Activated naive CD8-positive, alpha-beta T cell treated with anti-CD3 and anti-CD28 coated beads, Interleukin-2, amount 50 U/mL, for 24 hours (primary cell): ENCODE data around the gene TTC7B.

ENCODE experiments used
- ATAC-seq: fragments of 150-1000 bp; cut with Tn5 transposase; one replicate; pipeline ENCODE4 v1.10.0; 2021
- DNase-seq: peaks from one replicate; pipeline ENCODE4 v3.0.0; 2021
- H3K27ac Mint-ChIP-seq: one replicate; pipeline ENCODE4 v1.8.0; 2021; ENCODE audit warnings: mild to moderate bottlenecking, mixed read lengths
- H3K27me3 Mint-ChIP-seq: one replicate; pipeline ENCODE4 v1.8.0; 2021; ENCODE audit warnings: mixed read lengths
- H3K36me3 Mint-ChIP-seq: one replicate; pipeline ENCODE4 v1.8.0; 2021; ENCODE audit warnings: low read depth, mixed read lengths
- H3K4me1 Mint-ChIP-seq: one replicate; pipeline ENCODE4 v1.8.0; 2021; ENCODE audit warnings: mixed read lengths
- H3K4me3 Mint-ChIP-seq: one replicate; pipeline ENCODE4 v1.8.0; 2021; ENCODE audit warnings: mild to moderate bottlenecking, moderate library complexity, mixed read lengths
- H3K9me3 Mint-ChIP-seq: one replicate; pipeline ENCODE4 v1.8.0; 2021; ENCODE audit warnings: mixed read lengths

The TTC7B gene

DNA sequence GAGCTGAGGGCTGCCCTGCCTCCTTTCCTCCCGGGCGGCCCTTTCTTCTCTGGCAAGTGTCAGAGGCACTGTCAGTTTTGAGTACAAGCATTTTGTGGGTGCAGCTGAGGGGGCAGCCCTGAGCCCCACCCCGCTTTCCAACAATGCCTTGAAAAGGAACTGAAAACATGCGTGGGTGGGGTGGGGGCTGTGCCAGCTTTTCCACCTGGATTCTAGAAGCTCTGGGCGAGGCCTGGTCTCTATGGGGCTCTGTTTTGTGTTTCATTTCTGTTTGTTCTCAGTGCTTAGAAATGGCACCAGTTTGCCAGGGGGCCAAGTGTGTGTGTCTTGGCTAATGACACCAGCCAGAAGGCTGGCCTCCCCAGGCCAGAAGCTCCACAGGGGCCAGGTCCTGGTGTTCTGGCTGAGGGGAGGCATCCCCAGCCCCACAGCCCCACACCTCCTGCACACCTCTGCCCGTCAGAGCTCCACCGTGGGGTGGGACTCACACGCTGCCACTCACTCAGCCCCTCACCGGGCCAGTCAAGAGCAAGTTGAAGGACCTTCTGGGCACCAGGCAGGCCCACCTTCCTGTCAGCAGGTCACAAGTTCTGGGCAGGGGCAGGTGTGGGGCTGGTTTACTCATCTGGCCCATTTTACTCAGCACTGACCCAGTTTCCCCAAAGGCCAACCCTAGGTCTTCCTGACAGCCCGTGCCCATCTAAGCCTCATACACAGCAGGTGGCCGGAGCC, 264.3 kb downstream of the TTC7B start:
- ATAC-seq (no peak), DNase-seq (no peak)
- Mint-ChIP-seq H3K27ac (no peak overlapping the region), H3K9me3 (no peaks in the 10 kb centered on the region), H3K4me3 (no peak overlapping the region), H3K36me3 (no peaks in the 10 kb centered on the region), H3K4me1 (no peaks in the 10 kb centered on the region), H3K27me3 (no peaks in the 10 kb centered on the region)

DNA sequence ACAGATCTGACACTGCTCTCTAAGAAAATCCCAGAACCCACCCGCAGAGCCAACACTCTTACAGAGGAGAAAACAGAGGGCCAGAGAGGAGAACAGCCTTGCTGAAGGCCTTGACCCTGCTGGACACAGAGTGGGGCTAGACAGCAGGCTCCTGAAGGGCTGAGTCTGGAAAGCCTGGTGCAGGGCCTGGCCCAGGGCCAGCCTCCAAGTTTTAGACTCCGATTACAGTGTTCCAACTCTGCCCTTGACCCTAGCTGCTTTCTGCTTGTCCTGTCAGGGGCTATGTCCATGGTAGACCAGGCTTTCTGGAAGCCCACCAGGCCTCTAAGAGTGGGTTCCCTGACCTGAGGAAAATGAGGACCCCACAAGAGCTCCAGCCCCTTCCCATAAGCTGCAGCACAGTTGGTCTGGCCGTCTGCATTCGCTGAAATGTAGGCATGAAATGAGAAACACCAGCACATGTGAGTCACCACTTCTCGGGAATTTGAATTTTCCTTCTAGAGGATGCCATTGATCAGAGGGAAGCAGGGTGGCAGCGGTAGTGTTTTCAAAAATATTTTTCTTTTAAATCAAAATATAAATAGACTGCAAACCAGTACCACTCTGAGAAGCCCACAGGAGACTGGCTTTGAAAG, 265.0 kb downstream of the TTC7B start:
- Mint-ChIP-seq H3K27ac (no peak overlapping the region), H3K4me1 (no peaks in the 10 kb centered on the region), H3K36me3 (no peaks in the 10 kb centered on the region), H3K4me3 (no peak overlapping the region), H3K9me3 (no peaks in the 10 kb centered on the region), H3K27me3 (no peaks in the 10 kb centered on the region)
- DNase-seq (no peak), ATAC-seq (no peak)

DNA sequence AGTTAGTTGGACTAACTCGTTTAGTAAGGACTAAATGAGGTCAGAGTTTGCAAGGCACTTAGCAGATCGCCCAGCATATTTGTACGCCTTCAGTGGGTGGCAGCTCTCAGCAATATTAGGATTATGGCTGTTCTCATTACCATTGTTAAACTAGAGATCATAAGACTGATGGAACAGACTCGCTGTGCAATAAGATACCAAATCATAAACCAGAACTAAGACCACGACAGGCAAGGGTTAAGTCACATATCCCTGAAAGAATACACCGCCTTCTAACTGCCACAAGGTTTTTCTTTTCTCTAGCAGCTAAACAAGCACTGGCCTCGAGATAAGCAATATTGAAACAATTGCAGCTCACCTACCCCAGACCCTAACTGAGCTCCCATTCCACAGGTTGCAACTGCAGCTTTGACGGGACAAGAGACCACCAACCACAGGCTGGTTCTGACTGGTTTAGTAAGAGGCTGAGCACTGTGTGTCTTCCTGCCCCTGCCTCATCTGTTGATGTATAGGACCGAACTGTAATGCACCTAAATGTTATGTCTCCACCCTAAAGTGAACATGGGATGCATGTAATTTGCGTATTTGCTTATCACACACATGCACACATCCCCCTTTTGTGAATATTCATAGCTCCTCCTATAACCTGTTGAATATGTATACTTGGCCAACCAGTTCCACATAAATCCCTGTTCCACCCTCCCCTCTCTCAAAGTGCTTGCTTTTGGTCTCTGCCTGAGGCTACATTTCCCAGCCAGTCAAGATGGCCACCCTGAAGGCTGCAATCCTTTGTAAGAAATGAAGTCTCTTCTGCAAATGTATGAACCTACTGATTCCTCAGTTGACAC, 266.2 kb downstream of the TTC7B start:
- ATAC-seq, result no peak

DNA sequence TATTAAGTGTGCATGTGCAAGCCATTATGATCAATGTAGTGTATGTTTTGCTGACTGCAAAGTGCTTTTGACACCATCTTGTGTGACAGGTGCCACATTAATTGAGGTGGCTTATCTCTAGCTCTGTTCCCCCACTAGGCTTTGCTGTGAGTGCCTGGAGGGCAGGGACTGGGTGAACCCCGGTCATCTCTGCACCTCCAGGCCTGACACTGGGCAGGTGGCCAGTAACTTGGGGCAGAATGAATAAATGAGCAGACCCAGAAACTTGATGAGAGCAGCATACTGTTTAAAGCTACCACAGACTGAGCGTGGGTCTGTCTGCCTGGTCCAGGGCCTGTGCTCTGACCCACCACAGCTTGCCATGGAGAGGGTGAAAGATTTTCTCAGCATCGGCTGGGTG, 267.8 kb downstream of the TTC7B start:
- no peaks in the 10 kb centered on the region for H3K36me3 Mint-ChIP-seq
- H3K27ac Mint-ChIP-seq, result no peak overlapping the region
- H3K4me3 Mint-ChIP-seq, result no peak overlapping the region
- H3K9me3 Mint-ChIP-seq, result no peaks in the 10 kb centered on the region
- H3K4me1 Mint-ChIP-seq, result no peaks in the 10 kb centered on the region
- no peaks in the 10 kb centered on the region for H3K27me3 Mint-ChIP-seq
- ATAC-seq (no peak), DNase-seq (no peak)

More for the DNA sequence above, 266.2 kb downstream of the TTC7B start:
- H3K4me1 Mint-ChIP-seq, result no peaks in the 10 kb centered on the region
- H3K4me3 Mint-ChIP-seq, result no peak overlapping the region
- no peaks in the 10 kb centered on the region for H3K27me3 Mint-ChIP-seq
- H3K9me3 Mint-ChIP-seq, result no peaks in the 10 kb centered on the region
- H3K36me3 Mint-ChIP-seq, result no peaks in the 10 kb centered on the region
- no peak overlapping the region for H3K27ac Mint-ChIP-seq
- no peak for DNase-seq

DNA sequence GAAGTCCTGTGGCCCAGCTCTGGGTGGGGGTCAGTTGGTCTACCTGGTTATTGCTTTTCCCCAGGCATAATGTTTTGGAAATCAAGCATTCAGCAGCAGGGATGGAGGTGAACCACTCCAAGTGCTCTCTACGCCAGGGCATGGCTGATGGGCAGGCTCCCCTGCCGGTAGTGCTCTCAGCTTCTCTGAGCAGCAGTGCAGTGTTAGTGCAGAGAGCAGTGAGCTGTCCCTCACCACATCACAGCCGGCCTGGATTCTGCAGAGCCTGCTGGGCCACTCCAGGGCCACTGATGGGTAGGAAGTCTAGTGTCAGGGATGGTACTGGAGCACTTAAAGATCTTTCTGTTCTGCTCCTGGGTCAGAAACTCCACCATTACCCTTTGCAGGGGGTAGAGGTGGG, 268.3 kb downstream of the TTC7B start:
- no peaks in the 10 kb centered on the region for H3K27me3 Mint-ChIP-seq
- no peak overlapping the region for H3K27ac Mint-ChIP-seq
- H3K4me1 Mint-ChIP-seq, result no peaks in the 10 kb centered on the region
- H3K4me3 Mint-ChIP-seq, result no peak overlapping the region
- ATAC-seq (no peak), DNase-seq (no peak)
- H3K36me3 Mint-ChIP-seq, result no peaks in the 10 kb centered on the region
- no peaks in the 10 kb centered on the region for H3K9me3 Mint-ChIP-seq

DNA sequence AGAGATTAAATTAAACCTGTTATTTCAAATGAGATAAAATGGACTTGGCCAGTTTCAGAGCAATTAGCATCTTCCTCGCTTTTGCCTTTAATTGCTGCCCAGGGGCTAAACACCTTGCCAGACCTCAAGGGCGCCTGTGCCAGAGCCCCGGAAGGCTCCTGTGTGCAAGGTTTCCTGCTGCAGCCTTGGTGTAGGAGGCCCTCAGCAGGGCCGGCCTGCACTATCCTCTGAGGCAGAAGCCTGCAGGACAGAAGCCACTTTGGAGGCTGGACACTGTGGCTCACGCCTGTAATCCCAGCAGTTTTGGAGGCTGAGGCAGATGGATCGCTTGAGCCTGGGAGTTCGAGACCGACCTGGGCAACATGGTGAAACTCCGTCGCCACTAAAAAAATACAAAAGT, 269.0 kb downstream of the TTC7B start:
- no peak overlapping the region for H3K27ac Mint-ChIP-seq
- DNase-seq (no peak), ATAC-seq (no peak)
- no peaks in the 10 kb centered on the region for H3K36me3 Mint-ChIP-seq
- H3K27me3 Mint-ChIP-seq, result no peaks in the 10 kb centered on the region
- no peaks in the 10 kb centered on the region for H3K4me1 Mint-ChIP-seq
- H3K9me3 Mint-ChIP-seq, result no peaks in the 10 kb centered on the region
- no peak overlapping the region for H3K4me3 Mint-ChIP-seq

DNA sequence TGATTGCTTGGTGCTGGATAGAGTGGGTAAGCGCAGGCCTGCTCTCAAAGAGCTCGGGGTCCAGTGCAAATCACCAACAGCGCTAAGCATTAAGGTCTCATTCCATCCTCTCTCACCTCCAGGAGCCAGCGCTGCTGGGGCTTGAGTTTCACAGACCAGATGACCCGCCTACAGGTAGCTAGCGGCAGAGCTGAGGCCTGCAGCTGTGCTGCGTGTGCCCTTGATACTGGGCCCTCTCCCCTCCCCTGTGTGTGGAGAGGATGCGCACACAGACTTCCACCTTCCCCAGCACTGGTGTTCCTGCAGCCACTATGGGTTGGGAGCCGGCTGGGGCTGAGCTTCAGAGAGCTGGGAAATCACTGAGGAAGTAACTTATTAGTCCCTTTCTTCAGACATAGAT, 269.5 kb downstream of the TTC7B start:
- Mint-ChIP-seq H3K4me3 (no peak overlapping the region), H3K27me3 (no peaks in the 10 kb centered on the region), H3K9me3 (no peaks in the 10 kb centered on the region), H3K36me3 (no peaks in the 10 kb centered on the region), H3K27ac (no peak overlapping the region), H3K4me1 (no peaks in the 10 kb centered on the region)
- DNase-seq (no peak), ATAC-seq (no peak)

DNA sequence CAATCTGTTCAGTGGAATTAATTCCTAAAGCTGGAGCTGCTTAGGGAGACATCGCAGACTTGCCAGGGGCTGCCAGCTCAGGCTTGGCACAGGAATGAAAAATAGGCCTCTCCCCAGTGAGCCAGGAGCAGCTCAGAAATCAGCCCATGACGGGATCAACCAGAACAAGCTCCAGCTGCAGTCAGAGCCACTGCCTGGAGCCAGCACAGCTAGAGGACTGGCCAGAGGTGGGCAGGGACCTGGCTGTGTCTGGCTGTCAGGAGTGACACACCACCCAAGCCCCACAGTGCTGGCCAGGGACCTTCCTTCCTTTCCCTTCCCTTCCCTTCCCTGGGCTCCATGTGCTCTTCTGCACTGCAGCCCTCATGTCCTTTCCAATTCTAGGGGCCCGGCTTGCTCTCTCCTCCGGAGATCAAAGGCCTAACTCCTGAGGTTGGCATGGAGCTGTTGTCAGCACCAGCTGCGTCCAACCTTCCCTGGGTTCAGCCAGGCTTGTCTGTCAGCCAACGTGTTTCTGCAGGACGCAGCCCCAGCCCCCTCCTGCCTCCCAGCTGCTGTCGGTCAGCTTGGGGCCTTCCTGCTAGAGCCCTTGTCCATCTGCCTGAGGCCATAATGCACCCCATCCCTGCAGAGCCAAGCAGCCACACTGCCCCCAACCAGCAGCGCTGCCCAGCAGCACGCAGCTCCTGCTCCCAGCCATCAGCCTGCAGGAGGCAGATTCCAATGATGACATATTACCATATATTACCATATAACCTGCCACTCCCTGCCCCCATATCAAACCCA, 270.1 kb downstream of the TTC7B start:
- Mint-ChIP-seq H3K9me3 (no peaks in the 10 kb centered on the region), H3K4me1 (no peaks in the 10 kb centered on the region), H3K27ac (no peak overlapping the region), H3K27me3 (no peaks in the 10 kb centered on the region), H3K4me3 (no peak overlapping the region), H3K36me3 (no peaks in the 10 kb centered on the region)
- no peak for DNase-seq
- ATAC-seq, result no peak

DNA sequence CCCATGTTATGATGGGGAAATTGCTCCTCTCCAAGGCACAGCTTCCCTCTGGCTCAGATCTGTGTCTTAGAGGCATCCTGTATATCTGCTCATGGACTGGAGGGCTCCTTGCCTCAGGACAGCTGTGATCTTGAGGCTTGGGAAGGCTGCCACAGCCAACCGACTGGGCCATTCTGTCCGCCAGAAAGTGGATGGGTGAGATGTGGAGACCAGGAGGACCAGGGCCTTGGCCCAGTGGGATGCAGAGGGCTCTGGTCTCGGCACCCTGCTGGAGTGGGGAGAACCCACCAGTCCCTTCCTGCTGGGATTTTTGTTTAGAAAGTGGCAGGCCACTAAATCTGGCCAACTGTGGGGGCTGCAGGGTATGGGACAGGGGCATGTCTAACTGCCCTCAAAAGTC, 270.8 kb downstream of the TTC7B start:
- Mint-ChIP-seq H3K27ac (no peak overlapping the region), H3K4me1 (no peaks in the 10 kb centered on the region), H3K36me3 (no peaks in the 10 kb centered on the region), H3K9me3 (no peaks in the 10 kb centered on the region), H3K27me3 (no peaks in the 10 kb centered on the region), H3K4me3 (no peak overlapping the region)
- ATAC-seq (no peak), DNase-seq (no peak)

DNA sequence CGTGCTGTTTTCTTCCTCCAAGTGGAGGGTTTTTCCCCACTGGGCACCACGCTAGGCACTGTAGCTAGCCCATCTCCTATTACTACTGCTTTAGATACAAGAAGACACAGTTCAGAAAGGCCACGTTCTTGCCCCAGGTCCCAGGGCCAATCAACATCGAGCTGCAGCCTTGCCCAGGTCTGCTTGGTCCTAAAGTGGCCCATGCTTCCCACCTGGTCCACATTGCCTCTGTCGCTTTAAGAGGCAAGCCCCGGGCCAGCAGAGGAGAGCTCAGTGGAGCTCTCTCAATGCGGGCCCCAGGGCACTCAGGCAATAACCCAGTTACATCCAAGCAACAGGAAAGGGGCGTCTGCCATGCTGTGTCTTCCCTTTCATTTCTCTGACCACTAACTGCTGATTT, 271.3 kb downstream of the TTC7B start:
- no peak for ATAC-seq
- Mint-ChIP-seq H3K27me3 (no peaks in the 10 kb centered on the region), H3K27ac (no peak overlapping the region), H3K4me1 (no peaks in the 10 kb centered on the region), H3K4me3 (no peak overlapping the region), H3K36me3 (no peaks in the 10 kb centered on the region), H3K9me3 (no peaks in the 10 kb centered on the region)
- DNase-seq, result no peak

DNA sequence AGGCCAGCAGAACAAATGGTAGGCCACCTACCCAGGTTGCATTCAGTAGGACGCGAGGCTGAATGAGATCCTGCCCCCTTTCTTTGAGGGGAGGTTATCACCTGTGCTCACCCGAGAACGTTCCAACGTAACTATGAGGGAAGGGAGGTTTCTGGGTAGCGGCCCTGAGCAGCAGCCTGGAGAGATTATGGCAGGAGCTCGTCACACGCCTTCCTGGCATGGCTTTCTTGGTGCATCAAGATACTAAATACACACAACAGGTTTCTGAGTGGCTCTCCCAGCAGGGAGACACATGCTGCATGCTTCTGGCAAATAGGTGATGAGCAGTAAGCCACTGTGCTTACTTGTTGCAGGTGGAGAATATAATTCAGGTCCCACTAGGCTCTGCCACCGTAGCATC, 271.7 kb downstream of the TTC7B start:
- no peak for ATAC-seq
- H3K27me3 Mint-ChIP-seq, result no peaks in the 10 kb centered on the region
- H3K27ac Mint-ChIP-seq, result no peak overlapping the region
- H3K4me3 Mint-ChIP-seq, result no peak overlapping the region
- no peak for DNase-seq
- no peaks in the 10 kb centered on the region for H3K36me3 Mint-ChIP-seq
- H3K9me3 Mint-ChIP-seq, result no peaks in the 10 kb centered on the region
- no peaks in the 10 kb centered on the region for H3K4me1 Mint-ChIP-seq

DNA sequence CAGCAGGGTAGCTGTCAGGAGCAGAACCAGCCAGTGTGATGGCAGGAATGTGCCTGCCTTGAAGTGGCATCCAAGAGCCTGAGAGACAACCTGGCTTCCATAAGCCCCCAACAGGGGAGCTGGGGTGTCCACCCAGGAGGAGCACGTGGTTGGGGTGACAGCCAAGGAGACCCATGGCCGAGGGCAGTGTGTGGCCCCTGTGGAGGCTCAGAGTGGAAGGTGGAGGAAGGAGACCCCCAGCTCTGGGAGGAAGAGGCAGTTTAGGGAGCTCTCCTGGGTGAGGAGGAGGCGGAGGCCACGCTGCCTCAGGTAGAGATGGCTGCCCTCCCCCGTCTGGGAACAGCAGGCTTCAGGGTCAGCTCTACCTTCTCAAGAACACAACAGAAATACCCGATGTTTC, 272.4 kb downstream of the TTC7B start:
- DNase-seq, result no peak
- Mint-ChIP-seq H3K27ac (no peak overlapping the region), H3K4me3 (no peak overlapping the region), H3K4me1 (no peaks in the 10 kb centered on the region), H3K36me3 (no peaks in the 10 kb centered on the region), H3K9me3 (no peaks in the 10 kb centered on the region), H3K27me3 (no peaks in the 10 kb centered on the region)
- no peak for ATAC-seq

DNA sequence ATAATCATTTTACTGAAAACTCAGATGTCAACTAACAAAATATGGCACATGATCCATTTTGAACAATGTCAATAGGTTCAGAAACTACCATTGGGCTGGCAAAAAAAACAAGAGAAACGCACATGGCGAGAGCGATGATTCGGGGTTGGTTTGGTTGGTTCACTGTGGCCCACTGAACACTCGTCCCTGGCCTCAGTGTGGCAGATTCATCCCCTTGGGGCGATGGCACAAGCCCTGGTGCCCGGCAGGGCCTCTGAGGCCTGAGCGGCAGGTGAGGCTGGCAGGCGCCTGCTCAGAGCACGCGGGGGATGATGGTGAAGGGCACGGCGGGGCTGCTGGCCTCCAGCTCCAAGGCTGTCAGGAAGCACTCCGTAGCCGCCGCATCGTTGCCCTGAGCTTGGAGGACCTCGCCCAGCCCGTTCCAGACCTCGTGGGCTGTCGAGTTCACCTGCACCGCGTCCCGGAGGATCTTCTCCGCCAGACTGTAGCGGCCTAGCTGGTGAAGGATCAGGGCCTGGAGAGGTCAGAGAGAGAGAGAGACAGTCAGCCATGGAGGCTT, 275.1 kb downstream of the TTC7B start:
- no peak for DNase-seq
- no peak for ATAC-seq
- Mint-ChIP-seq H3K9me3 (no peaks in the 10 kb centered on the region), H3K27me3 (no peaks in the 10 kb centered on the region), H3K36me3 (no peaks in the 10 kb centered on the region), H3K27ac (no peak overlapping the region), H3K4me3 (no peak overlapping the region), H3K4me1 (no peaks in the 10 kb centered on the region)

DNA sequence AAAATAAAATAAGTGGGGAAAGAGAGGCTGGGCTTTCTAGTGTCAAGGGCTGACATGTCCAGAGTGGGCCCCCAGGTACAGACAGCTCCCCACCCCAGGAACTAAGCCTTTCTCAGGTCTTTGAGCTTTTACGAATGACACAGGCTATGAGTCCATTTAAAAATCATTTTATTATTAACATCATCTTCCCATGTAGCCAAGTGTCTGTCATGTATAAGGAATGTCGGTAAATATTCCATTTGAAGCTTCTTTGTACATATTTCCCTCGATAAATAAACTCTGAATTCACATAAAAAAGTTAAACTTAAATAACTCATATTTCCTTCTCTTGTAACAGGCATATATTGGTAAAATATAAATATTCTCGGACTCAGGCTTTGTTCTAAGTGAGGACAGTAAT, 275.8 kb downstream of the TTC7B start:
- H3K4me1 Mint-ChIP-seq, result no peaks in the 10 kb centered on the region

More for the DNA sequence above, 275.8 kb downstream of the TTC7B start:
- Mint-ChIP-seq H3K9me3 (no peaks in the 10 kb centered on the region), H3K27ac (no peak overlapping the region), H3K4me3 (no peak overlapping the region), H3K27me3 (no peaks in the 10 kb centered on the region), H3K36me3 (no peaks in the 10 kb centered on the region)
- no peak for ATAC-seq
- DNase-seq, result no peak
